PFSK-1 (cell line): ENCODE measurements around the gene SIRT7.

Experiments
- FOXP2 ChIP-seq: optimal IDR thresholded peaks from 2 replicates; pipeline ENCODE3; 2011; ENCODE audit warnings: borderline replicate concordance, control low read depth, inconsistent platforms; ENCODE audit not compliant: insufficient read depth; ENCODE audit errors: extremely low read length, extremely low read depth
- POLR2AphosphoS5 ChIP-seq: IDR thresholded peaks from 2 replicates; pipeline ENCODE4 v1.6.1; 2012; ENCODE audit warnings: low read depth, mild to moderate bottlenecking, control low read depth, low read length, moderate library complexity
- SIN3A ChIP-seq: IDR thresholded peaks from 2 replicates; pipeline ENCODE4 v1.6.1; 2012; ENCODE audit warnings: mild to moderate bottlenecking, low read length, moderate library complexity, borderline replicate concordance; ENCODE audit not compliant: insufficient read depth
- TAF1 ChIP-seq: IDR thresholded peaks from 2 replicates; pipeline ENCODE4 v1.6.1; 2012; ENCODE audit warnings: low read length, control low read depth, borderline replicate concordance; ENCODE audit not compliant: insufficient read depth
- TF ChIP-seq, protein P1 (sequence below), 2 experiments: IDR thresholded peaks; 2 replicates each; pipeline versions ENCODE4 v1.6.1 to v1.8.0; 2011 to 2012; ENCODE audit warnings: low read depth in 2 of 2, low read length in 2 of 2, control low read depth in 1 of 2, inconsistent platforms in 1 of 2, mild to moderate bottlenecking in 1 of 2, moderate library complexity in 1 of 2; ENCODE audit not compliant: insufficient read depth in 1 of 2

DNA sequence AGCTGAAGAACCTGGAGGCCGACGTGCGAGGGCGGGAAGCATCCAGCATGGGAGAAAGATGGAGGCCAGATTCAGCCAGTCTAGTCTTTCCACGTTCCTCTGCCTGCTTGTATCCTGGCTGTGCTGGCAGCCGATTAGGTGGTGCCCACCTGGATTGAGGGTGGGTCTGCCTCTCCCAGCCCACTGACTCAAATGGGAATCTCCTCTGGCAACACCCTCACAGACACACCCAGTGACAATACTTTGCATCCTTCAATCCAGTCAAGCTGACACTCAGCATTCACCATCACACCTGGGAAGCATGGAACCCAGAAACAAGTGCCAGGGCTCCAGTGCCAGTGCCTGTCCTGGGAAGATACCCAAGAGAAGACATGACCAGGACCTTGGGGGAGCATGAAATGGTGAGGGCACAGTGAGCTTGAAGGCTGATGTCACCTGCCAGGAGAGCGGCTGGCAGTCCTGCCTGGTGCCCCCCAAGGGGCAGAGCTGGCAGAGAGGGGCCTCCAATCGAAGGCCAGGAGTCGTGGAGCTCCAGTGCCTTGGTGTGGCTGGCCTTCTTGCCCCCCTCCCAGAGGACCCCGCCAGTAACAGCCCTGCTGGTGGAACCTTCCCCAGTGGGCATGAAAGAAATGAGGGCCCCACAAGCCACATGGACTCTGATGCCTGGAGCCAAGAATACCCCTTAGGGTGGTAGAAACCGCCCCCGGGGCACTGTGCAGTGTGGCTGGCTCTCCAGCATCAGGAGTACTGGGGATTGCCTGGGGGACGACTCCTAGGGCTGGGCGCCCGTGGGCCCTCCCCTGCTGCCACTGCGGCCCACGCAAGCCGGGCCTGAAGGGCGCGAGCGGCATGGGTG lies 16.6 kb downstream of the SIRT7 start:
- TF ChIP-seq POLR2AphosphoS5 (no peak), TAF1 (no peak), FOXP2 (no peak), SIN3A (no peak)
- TF ChIP-seq, protein P1, sequence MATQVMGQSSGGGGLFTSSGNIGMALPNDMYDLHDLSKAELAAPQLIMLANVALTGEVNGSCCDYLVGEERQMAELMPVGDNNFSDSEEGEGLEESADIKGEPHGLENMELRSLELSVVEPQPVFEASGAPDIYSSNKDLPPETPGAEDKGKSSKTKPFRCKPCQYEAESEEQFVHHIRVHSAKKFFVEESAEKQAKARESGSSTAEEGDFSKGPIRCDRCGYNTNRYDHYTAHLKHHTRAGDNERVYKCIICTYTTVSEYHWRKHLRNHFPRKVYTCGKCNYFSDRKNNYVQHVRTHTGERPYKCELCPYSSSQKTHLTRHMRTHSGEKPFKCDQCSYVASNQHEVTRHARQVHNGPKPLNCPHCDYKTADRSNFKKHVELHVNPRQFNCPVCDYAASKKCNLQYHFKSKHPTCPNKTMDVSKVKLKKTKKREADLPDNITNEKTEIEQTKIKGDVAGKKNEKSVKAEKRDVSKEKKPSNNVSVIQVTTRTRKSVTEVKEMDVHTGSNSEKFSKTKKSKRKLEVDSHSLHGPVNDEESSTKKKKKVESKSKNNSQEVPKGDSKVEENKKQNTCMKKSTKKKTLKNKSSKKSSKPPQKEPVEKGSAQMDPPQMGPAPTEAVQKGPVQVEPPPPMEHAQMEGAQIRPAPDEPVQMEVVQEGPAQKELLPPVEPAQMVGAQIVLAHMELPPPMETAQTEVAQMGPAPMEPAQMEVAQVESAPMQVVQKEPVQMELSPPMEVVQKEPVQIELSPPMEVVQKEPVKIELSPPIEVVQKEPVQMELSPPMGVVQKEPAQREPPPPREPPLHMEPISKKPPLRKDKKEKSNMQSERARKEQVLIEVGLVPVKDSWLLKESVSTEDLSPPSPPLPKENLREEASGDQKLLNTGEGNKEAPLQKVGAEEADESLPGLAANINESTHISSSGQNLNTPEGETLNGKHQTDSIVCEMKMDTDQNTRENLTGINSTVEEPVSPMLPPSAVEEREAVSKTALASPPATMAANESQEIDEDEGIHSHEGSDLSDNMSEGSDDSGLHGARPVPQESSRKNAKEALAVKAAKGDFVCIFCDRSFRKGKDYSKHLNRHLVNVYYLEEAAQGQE (IDR thresholded peaks at IDR 0.05; ENCODE audit: insufficient read depth in 1 of 2, low read depth in 2 of 2, low read length in 2 of 2) = no peak
